GM21390 (cell line): Measurements from ENCODE around the gene LINGO4.

ENCODE experiments used
- ATAC-seq: cut with Tn5 transposase; IDR thresholded peaks from one replicate; pipeline ENCODE4 v1.9.1; 2021; ENCODE audit not compliant: unreplicated experiment

The LINGO4 gene

DNA sequence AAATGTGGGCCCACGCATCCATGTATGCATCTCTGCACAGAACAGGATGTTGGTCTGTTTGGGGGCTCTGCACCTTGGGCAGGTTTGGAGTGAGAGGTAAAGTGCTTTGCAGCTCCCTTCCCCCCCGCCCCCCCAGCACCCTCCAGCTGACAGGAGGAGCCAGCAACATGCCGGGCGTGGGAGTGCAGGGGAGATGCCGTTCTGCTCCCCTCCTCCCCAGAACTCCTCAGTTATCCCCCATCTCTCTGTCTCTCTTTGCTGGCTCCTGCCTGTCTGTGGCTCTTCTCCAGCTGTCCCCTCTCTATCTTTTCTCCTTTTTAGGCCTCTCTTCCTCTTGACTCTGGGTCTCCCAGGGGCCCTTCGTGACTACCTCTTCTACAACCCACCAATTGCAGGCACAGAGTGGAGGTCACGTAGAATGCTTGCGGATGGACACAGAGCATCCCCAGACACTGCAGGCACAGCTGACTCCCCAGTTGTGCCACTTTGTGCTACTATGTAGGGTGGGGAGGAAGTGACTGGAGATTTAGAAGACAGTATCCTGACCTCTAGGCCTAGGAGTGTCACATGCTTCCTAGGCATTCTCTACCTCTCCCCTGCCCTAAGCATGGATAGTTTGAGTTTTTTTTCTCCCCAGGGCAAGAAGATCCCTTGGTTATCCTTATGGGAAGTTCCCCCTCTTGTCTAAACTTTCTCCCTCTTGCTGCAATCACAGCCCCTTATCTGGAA lies 28.1 kb upstream of the LINGO4 start:
- no peak for ATAC-seq

DNA sequence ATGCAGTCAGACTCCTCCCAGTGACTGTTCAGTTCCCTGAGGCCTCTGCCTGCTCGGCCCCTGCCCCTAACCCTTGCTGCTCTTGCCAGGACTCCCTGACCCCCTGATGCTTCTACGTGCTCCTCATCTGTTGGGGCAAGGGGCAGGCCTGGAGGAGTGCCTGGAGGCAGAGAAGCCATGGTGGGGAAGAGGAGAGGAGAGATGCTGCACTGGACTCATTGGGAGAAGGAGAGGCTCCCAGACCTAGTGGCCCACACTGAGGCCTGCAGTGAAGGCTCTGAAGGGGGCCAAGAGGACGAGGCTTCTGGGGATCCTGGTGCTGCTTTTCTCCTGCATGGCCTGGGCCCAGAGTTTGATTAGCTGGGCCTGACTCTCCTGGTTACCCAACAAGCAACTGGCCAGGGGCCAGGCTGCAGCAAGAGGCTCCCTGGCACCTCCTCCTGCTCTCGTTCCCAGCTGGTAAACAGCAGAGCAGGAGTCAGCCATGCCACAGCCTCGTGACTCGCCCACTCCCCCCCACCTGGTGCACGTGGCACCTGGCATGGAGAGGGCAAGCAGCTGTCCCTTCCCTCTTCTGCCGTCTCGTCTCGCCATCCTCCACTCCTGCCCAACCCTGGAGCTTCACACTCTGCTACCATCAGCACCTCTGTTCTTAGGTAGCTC lies 27.2 kb upstream of the LINGO4 start:
- no peak for ATAC-seq

DNA sequence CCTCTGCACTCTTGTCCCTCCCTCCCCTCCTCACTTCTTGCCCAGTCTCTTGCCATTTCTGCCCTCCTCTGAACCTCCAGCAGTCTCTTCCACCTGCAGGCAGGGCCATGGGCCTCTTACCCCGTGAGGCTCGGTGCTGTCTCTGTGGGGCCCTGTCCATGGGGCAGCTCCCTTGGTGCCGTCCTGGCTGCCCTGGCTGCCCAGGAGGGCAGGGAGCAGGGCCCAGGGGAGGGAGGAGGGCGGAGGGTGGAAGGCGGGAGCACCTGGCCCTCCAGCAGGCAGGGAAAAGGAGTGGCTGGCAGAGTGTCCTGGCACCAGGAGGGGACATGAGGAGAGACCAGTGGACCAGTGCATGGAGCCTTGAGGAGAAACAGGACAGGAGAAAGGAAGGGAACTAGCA lies 26.4 kb upstream of the LINGO4 start, which contains the start of gene RORC:
Gene RORC, minus strand, starts transcription at position 198 of the 400 bp plus-strand sequence. Its CDS starts 38 bp downstream, at position 160.
- no peak for ATAC-seq

DNA sequence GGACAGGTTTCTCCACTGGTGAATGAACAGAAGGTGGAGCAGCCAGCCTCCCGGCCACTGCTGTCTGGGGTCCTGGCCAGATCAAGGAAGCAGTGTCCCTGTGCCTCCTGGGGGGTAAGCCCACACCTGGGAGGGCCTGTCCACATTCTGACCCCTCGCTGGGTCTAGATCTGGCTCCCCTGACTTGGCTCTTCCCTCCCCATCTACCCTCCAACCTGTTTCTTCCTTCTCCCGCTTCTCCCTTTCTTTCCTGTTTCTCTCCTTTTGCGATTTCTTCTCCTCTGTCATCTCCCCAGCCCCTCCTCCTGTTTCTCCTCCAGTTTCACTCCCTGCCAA lies 26.0 kb upstream of the LINGO4 start:
- no peak for ATAC-seq

DNA sequence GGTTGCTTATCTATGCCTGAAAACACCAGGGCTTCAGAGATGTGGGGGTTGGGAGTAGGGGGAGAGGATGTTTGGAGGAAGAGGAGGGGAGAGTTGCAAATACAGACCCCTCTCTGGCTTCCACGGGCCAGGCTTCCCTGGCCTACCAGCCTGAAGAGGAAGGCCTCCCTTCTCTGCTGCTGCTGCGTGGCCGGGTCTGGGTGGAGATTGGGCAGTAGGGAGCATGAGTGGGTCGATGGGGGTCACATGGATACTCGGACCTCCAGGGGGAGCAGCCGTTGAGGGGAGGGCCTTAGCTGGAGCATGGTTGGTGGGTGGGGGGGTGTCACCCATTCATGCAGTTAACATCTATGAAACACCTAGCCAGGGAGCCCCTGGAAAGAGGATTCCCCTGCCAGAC lies 24.8 kb upstream of the LINGO4 start:
- no peak for ATAC-seq

DNA sequence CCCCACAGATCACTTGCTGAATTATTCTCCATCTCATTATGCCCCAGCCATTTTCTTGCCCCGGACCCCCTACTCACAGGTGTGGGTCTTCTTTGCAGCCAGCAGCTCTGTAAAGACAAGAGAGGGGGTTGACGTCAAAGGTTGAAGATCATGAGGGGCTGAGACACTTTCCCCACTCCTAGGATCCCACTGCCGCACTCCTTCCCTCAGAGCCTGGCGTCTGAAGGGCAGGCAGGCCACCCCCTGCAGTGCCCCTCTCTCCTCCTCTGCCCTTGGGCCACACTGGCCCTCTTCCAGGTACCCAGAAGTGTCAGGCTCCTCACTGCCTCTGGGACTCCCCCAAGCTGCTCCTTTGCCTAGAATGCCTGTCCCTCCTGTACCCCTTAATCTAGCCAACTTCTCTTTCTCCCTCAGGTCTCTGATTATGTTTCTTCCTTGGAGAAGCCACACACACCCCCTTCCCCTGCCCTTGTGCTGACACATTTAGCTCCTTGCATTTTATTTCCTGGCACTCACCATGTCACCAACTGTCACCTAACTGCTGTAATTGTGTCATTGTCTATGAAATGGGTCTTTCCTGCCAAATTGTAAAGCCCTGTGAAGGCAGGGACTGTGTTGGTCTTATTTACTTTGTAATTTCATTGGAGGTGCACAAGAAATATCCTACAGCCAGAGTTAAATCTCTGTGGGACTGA lies 24.3 kb upstream of the LINGO4 start:
- ATAC-seq, result no peak

DNA sequence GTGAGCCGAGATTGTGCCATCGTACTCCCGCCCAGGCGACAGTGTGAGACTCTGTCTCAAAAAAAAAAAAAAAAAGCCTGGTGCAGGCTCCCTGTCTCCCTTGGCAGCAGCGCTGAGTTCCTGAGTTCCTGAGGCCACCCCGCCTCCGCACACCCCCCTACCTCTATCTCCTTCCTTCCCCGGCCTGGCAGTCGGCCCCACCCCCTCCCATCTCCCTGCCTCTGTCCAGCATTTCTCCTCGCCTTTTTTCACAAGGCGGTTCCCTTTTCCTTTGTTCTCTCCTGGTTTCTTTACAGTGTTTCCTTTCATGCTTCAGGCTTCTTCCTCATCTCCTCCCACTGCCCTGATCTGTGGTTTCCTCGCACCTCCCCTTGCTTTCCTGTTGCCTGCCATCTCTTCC lies 23.7 kb upstream of the LINGO4 start:
- no peak for ATAC-seq

DNA sequence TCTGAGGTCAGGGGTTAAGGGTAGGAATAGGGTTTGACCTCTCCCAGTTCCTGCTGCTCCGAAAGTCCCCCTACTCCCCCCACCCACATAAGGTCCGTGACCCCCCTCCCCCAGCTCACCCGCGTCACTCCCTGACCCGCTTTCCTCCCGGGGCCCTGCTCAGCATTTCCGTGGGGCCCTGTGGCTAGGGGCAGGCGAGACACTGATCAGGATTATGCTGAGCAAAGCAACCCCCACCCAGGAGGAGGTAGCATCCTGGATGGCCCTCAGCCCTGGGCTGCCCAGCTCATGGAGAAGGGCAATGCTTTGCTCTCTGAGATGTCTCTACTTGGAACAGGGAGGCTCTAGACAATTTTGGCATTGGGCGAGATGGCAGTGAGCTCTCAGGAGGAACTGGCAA lies 22.6 kb upstream of the LINGO4 start:
- no peak for ATAC-seq

DNA sequence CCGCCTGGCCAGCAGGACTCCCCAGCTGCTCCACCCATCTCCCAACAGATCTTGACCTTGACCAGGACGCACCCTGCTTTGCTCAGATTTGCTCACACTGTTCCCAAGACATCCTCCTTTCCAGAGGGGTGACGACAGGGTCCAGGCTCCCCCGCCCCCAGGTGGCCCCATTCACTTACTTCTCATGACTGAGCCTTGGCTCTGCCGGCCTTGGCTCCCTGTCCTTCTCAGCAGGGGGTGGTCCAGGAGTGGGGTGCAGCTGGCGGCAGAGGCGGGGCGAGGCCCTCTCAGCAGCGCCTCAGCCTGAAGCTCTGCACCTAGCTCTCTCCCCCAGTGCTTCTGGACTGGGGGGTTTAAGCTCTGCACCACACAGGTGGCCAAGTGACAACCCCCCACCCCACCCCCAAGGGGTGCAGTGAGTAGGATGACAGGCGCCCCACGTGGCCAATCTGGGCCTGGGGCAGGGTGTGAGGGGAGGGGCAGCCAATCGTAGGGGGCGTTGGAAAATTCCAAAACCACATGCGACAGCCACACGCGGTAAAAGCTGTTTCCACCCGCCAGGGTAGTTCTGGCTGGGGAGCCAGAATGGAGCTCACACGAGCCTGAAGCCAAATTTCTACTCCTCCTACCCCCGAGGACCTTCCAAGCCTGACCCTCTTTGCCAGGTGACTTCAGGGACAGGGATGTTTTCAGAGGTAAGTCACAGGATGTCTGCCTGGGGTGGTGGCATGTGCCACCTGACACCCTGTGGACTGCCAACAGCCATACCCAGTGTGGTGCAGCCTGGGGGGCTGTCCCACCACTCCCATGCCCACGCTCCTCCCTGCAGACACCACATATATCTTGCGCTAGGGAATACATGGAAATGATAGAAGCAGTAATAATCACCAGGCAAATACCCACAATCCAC lies 20.8 kb upstream of the LINGO4 start:
- ATAC-seq, result no peak

DNA sequence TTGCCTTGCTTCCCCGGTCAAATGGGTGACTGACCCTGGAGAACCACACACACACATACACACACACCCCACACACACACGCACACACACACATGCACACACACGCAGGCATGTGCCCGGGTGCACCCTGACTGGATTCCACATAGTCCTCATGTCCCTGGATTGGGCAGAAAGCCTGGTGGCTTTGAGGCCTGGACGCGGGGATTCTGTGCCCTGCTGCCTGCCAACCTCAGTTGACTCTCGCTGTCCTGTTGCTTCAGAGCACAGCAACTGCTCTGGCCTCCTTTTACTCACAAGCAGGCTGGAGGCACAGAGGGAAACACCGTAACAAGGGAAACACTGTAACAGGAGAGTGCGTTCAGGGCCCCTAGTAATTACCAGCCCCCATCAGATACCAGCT lies 20.0 kb upstream of the LINGO4 start:
- no peak for ATAC-seq

DNA sequence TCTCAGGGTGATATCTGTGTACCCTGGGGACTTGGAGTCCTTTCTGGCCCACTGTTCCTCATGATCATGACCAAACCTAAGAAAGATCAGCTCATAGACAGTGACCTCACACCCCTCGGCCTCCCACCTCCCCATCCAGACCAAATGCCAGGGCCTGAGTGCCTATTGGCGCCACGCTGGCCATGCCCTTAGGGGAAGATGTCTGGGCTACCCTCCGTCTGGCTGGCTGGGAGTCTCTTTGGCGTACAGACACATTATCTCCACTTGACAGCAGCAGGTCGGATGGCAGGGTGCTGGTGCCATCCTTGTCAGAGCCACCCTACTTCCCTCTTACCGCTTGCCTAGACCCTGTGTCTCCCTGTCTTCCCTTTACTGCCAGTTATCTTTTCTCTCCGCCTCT lies 18.0 kb upstream of the LINGO4 start:
- ATAC-seq, result no peak

DNA sequence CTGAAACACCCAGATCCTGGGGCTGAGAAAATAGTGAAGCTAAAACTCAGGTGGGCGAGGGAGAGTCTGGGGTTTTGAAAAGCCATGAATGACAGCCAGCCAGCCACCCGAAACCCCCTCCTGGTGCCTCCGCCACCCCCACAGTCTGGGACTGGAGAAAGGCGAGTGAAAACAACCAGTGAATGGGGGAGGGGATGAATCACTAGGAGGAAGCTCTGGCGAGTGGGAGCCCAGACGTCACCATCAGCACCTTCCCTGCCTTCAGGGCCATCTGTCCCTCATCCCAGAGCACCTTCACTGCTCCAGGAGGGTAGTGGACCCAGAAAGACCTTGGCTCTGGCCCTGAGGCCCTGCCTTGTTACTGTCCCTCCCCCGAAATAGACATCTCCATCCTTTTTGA lies 17.2 kb upstream of the LINGO4 start:
- ATAC-seq, result no peak

DNA sequence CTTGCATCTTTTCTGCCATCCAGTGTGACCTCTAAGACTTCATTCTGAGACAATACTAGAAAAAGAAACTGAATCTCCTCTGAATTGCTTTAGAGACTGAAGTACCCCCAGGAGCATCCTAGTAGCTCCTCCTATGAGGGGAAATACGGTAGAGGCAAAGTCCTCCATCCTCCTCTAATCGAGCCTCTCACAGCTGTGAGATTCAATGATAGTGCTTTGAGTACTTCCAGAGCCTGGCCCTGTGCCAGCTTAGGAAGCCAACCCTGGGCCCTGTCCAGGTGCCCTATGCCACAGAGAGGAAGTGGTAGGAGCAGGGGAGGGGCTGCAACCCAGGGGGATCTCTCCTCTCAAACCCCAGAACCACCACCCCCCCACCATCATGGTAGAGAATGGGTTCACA lies 15.7 kb upstream of the LINGO4 start:
- no peak for ATAC-seq

DNA sequence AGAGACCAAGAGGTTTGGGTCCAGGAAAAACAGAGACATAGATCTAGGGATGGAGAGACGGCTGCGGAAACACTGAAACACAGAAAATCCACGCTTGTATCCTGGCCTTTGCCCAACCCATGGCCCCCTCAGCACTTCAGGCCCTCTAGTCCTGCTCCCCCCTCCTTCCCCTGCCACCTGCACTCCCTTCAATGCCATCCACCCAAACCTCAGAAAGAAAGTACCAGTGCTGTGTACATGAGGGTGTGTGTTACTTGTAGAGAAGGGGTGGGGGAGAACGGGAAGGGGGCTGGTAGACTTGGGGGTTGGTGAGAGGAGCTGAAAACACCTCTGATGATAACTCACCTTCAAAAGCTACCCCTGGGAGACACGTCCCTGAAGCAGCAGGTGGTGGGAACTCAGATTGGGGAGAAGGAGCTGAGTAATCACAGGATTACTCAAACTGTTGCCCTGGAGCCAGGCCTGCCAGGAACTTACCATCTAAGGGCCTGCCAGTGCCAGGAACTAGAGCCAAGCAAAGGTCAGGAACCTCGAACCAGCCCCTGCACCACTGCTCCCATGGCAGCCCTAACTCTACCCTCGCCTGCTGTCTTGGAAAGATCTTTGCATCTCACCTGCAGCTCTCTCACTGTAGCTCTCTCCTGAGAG lies 14.9 kb upstream of the LINGO4 start:
- ATAC-seq, result no peak

DNA sequence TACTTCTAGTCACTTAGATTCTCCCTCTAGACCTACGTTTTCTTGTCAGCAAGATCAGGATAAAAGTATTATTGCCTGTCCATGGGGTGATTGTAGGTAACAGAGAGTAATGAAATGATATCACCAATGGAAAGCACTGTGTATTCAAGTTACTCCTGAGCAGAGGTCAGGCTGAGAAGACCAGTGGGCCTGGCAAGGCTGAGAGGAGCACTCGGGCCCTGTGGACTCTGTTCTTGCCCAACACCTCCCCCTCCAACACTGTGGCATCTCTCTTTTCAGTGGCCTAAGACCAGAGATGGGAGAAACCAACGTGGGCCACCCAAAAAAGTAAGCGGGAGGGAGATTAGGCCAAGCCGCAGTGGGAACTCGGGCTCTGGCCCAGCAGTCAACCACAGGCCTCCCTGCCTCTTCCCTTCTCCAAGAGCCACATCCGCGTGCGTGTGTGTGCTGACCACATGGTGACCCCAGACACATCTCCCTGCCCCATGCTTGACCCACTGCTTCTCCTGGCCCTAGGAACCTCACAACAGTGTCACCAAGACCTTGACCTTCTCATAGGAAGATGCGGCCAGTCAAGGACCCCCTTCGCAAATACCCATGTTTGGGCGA lies 14.1 kb upstream of the LINGO4 start:
- ATAC-seq, result no peak

DNA sequence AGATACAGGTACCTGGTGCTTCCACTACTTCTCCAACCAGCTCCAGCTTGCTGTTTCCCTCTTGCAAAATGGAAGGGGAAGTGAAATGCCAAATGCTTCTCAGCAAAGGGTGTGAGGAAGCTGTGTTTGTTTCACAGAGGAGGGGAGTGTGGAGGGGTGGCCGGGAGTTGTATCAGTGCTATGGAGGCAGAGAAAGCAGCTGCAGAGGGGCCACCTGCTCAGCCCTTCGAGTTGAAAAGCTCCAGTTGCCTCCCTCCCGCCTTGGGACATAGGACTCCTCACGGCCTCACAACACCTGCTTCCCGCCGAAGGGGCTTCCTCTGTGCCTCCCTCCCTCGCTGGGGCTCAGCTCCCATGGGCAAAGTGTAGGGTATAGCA lies 12.1 kb upstream of the LINGO4 start:
- ATAC-seq, result no peak

DNA sequence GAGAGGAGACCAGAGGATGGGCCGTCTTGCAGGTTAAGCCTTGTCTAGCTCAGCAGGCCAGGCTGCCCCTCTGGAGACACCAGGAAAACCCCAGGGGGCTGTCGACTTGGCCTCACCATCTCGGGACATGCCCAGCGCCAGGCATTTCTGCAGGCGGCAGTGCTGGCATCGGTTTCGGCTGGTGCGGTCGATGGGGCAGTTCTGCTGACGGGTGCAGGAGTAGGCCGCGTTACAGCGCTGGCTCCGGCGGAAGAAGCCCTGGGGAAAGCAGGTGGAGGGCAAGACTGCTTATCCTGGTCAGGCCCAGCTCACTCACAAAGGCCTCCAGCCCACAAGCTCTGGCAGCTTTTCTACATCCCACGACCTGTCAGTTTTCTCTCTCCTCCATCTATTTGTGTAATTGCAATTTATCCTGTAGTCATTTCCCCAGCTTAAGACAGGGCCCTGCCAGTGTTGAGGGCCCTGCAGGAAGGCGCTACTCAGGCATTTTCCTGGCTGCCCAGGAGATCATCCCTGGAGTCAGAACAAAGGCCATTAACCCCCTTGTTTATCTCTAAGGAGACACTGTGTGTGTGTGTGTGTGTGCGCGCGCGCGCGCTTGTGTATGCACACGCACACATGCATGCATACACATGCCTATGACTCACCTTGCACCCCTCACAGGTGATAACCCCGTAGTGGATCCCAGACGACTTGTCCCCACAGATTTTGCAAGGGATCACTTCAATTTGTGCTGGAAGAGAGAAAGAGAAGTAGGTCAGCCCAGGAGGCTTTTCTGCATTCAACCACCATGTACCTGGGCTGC lies 11.5 kb upstream of the LINGO4 start:
- no peak for ATAC-seq

DNA sequence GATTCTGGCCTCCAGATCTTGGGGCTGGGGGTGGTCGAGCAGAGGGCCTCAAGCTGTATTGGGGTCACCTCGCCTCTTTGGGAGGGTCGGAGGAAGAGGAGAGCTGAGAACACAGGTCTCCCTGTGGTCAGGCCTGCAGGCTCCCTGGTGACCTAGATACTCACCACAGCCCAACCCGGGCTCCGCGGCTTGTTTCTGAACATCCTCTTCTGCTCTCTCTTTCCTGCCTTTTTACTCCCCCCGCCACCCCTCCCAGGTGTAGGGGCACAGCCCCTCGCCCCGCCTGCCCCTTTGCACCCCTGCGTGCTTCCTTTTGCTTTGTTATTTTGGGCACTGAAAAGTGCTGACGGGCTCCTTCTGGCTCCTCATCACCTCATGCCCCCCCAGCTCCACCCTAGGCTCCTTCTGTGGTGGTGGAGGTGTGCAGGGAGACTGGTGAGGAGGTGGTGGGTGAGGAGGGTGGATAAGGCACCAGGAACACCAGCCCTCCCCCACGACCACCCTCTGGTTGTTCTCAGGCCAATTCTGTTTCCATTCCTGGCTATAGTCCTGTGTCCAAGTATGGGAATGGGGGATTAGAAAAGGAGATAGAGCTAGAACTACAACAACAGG lies 10.6 kb upstream of the LINGO4 start:
- ATAC-seq, result no peak

DNA sequence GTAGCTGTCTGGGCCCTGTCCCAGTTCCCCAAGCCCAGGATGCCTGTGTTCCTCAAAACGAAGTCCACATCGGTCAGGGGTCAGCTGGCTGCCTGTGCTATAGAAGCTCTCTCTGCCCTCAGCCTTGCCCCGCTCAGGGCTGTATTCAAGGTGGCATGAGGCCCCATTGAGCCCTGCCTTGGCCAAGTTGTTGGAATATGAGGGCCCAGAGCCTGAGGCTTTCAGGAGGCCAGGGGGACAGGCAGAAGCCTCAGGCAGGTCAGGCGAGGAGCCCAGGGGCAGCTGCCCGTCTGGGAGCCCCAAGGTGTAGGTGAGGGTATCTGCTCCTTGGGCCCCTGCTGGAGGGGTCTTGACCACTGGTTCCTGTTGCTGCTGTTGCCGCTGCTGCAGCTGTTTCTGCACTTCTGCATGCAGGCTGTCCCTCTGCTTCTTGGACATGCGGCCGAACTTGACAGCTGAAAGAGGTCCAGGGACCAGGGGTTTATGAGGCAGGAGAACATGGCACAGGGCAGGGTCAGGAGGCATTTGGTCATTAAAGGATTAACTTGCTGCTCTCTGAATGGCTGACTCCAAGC lies 9.8 kb upstream of the LINGO4 start:
- ATAC-seq, result no peak
